Inflammatory macrophage treated with lipopolysaccharide for 4 hours (primary cell): ENCODE measurements around the gene TP73.
A peak's percentile ranks its signal among the peaks of the same experiment; 100 is the strongest.
"Not testable (repeated sequence)": the region's sequence is repeated elsewhere in the genome, so short reads cannot be mapped to it uniquely, and the experiment has no call there.

Experiments used
- DNase-seq: peaks from one replicate; pipeline ENCODE4 v3.0.0-alpha.2; 2020

Gene TP73

GRCh38 chr1:3746389-3746829, 94.1 kb downstream of the TP73 start:
- DNase-seq: no peak

- peak; percentile 54 for DNase-seq
Measured at GRCh38 chr1:3746830-3747521, 94.7 kb downstream of the TP73 start.

- no peak for DNase-seq
Measured at GRCh38 chr1:3747522-3747848, 95.2 kb downstream of the TP73 start.

- no peak for DNase-seq
Measured at GRCh38 chr1:3747903-3748302, 95.6 kb downstream of the TP73 start.

GRCh38 chr1:3748316-3748900, 96.1 kb downstream of the TP73 start:
- not testable (repeated sequence) for DNase-seq

GRCh38 chr1:3749512-3749911, 97.2 kb downstream of the TP73 start:
- DNase-seq: no peak

- no peak for DNase-seq
Measured at GRCh38 chr1:3750741-3751140, 98.4 kb downstream of the TP73 start.

- DNase-seq: no peak
Measured at GRCh38 chr1:3752400-3752945, 100.2 kb downstream of the TP73 start, which contains the start of gene CCDC27. CCDC27 (plus strand) TSS chr1:3752450; CDS start chr1:3752482, 32 bp downstream.

GRCh38 chr1:3753656-3754454, 101.5 kb downstream of the TP73 start:
- no peak for DNase-seq

- no peak for DNase-seq
Measured at GRCh38 chr1:3756394-3756793, 104.1 kb downstream of the TP73 start.

GRCh38 chr1:3759164-3759563, 106.8 kb downstream of the TP73 start:
- no peak for DNase-seq

- DNase-seq: no peak
Measured at GRCh38 chr1:3759796-3760195, 107.5 kb downstream of the TP73 start.

- no peak for DNase-seq
Measured at GRCh38 chr1:3761296-3762010, 109.1 kb downstream of the TP73 start.

- no peak for DNase-seq
Measured at GRCh38 chr1:3762151-3762872, 110.0 kb downstream of the TP73 start.

- DNase-seq: no peak
Measured at GRCh38 chr1:3762873-3763228, 110.5 kb downstream of the TP73 start.

GRCh38 chr1:3763351-3764125, 111.2 kb downstream of the TP73 start:
- DNase-seq: no peak

GRCh38 chr1:3767328-3767925, 115.1 kb downstream of the TP73 start:
- no peak for DNase-seq

- DNase-seq: no peak
Measured at GRCh38 chr1:3768811-3769390, 116.6 kb downstream of the TP73 start.

GRCh38 chr1:3770047-3770765, 117.9 kb downstream of the TP73 start:
- DNase-seq: no peak
